Tibial nerve (tissue), 4 donors: ENCODE measurements around the gene MRGPRD. TPM values are rescaled to one million over a fixed set of nuclear protein-coding genes. Genes with fewer than 3 reads are reported as not detected.

Experiments
- DNase-seq, 2 donors: peaks; one replicate each; pipeline ENCODE4 v3.0.0-alpha.2; 2019; ENCODE audit warnings: low spot score in 2 of 2
- H3K27ac ChIP-seq, 4 donors: fragments of 200-600 bp; sonication (generic) in 3 of 4; one replicate each; pipeline ENCODE4 v1.5.1; 2017 to 2019; ENCODE audit warnings: mild to moderate bottlenecking in 1 of 4
- H3K27me3 ChIP-seq, 2 donors: fragments of 200-600 bp; sonication (generic) in 1 of 2; one replicate each; pipeline versions ENCODE4 v1.5.1 to v1.6.0; 2017 to 2019
- H3K36me3 ChIP-seq, 3 donors: fragments of 200-600 bp; sonication (generic); one replicate each; pipeline ENCODE4 v1.5.1; 2018 to 2019
- H3K4me1 ChIP-seq, 4 donors: fragments of 200-600 bp; sonication (generic) in 3 of 4; one replicate each; pipeline ENCODE4 v1.5.1; 2017 to 2019
- H3K4me3 ChIP-seq, 4 donors: fragments of 200-600 bp; sonication (generic) in 3 of 4; one replicate each; pipeline ENCODE4 v1.5.1; 2017 to 2019; ENCODE audit warnings: mild to moderate bottlenecking in 1 of 4, moderate library complexity in 1 of 4
- H3K9me3 ChIP-seq, 4 donors: fragments of 200-600 bp; sonication (generic) in 3 of 4; one replicate each; pipeline ENCODE4 v1.5.1; 2017 to 2019
- CTCF ChIP-seq, 5 experiments: fragments of 200-600 bp in 3 of 5; fragments of 450-650 bp in 2 of 5; sonication (generic) in 3 of 5; IDR thresholded peaks; one replicate each; pipeline ENCODE4 v1.5.1; 2016 to 2019; ENCODE audit warnings: antibody characterized with exemption in 5 of 5, mild to moderate bottlenecking in 3 of 5, moderate library complexity in 2 of 5
- EP300 ChIP-seq, 2 donors: sonication (generic); formaldehyde crosslinking; IDR thresholded peaks; one replicate each; pipeline ENCODE4 v1.6.1; 2017; ENCODE audit warnings: antibody characterized with exemption in 2 of 2, mild to moderate bottlenecking in 1 of 2
- POLR2A ChIP-seq, 2 donors: fragments of 450-650 bp; IDR thresholded peaks; one replicate each; pipeline ENCODE4 v1.6.1; 2017; ENCODE audit warnings: antibody characterized with exemption in 2 of 2, mild to moderate bottlenecking in 2 of 2, moderate library complexity in 2 of 2
- WGBS, 2 donors: methylation state at CpG; one replicate each; pipeline ENCODE4 v1.1.5; 2018; 5-methylcytosine and 5-hydroxymethylcytosine counted together
- total RNA-seq, 4 donors: library from RNA; depleted of rRNA; stranded (reverse); fragments of >200 nt; gene quantifications; one replicate each; pipeline ENCODE4 v1.1.0, GENCODE V29; 2016

MRGPRD gene
- total RNA-seq, 4 donors from 2014 or later, result not detected

- peaks cover 0 to 10% (median 0%) of the 10 kb centered on the region in 3 donors for H3K36me3 ChIP-seq
- no peak for DNase-seq
- H3K4me3 ChIP-seq, result peak overlapping the region; percentile 33 to 60 (median 40)
- no peak for TF ChIP-seq CTCF (IDR thresholded peaks at IDR 0.05)
- no peak for TF ChIP-seq POLR2A (IDR thresholded peaks at IDR 0.05)
- TF ChIP-seq EP300 (IDR thresholded peaks at IDR 0.05), result no peak
- no peaks in the 10 kb centered on the region for H3K27me3 ChIP-seq
- peak overlapping the region; percentile 71 to 95 (median 84) for H3K27ac ChIP-seq
- peaks cover 0 to 82% (median 53%) of the 10 kb centered on the region in 4 donors for H3K4me1 ChIP-seq
- 46 to 48% methylated on average over 8 to 9 of the region's 9 CpGs for WGBS, 2 donors
- no peaks in the 10 kb centered on the region for H3K9me3 ChIP-seq
Observed at GRCh38 chr11:69010361-69010891, 29.6 kb upstream of the MRGPRD start.

- no peaks in the 10 kb centered on the region for H3K27me3 ChIP-seq
- H3K9me3 ChIP-seq, result no peaks in the 10 kb centered on the region
- H3K4me3 ChIP-seq, result peak overlapping the region in 1 of 4 donors; percentile 60
- peak overlapping the region; percentile 71 to 95 (median 84) for H3K27ac ChIP-seq
- H3K36me3 ChIP-seq, result peaks cover 0 to 18% (median 0%) of the 10 kb centered on the region in 3 donors
- TF ChIP-seq EP300 (IDR thresholded peaks at IDR 0.05) (no peak), POLR2A (IDR thresholded peaks at IDR 0.05) (no peak), CTCF (IDR thresholded peaks at IDR 0.05) (no peak)
- peaks cover 0 to 81% (median 53%) of the 10 kb centered on the region in 4 donors for H3K4me1 ChIP-seq
- 66 to 71% methylated on average over 6 to 15 of the region's 16 CpGs for WGBS, 2 donors
- no peak for DNase-seq
Observed at GRCh38 chr11:69009441-69010211, 28.8 kb upstream of the MRGPRD start.

- H3K27ac ChIP-seq, result peak overlapping the region; percentile 71 to 95 (median 84)
- WGBS, 2 donors, result 31 to 35% methylated on average over 15 of the region's 17 CpGs
- no peaks in the 10 kb centered on the region for H3K27me3 ChIP-seq
- peak; percentile 64 to 66 for DNase-seq
- H3K4me1 ChIP-seq, result peaks cover 0 to 75% (median 50%) of the 10 kb centered on the region in 4 donors
- peak in 1 of 2 donors; percentile 19 for TF ChIP-seq POLR2A (IDR thresholded peaks at IDR 0.05)
- peak in 1 of 2 donors; percentile 77 for TF ChIP-seq EP300 (IDR thresholded peaks at IDR 0.05)
- no peak for TF ChIP-seq CTCF (IDR thresholded peaks at IDR 0.05)
- H3K36me3 ChIP-seq, result peaks cover 0 to 26% (median 0%) of the 10 kb centered on the region in 3 donors
- H3K4me3 ChIP-seq, result no peak overlapping the region
- no peaks in the 10 kb centered on the region for H3K9me3 ChIP-seq
Observed at GRCh38 chr11:69008737-69009440, 28.1 kb upstream of the MRGPRD start.

- H3K27me3 ChIP-seq, result no peaks in the 10 kb centered on the region
- 15 to 36% methylated on average over 8 of the region's 8 CpGs for WGBS, 2 donors
- no peak for TF ChIP-seq CTCF (IDR thresholded peaks at IDR 0.05)
- no peak for TF ChIP-seq EP300 (IDR thresholded peaks at IDR 0.05)
- TF ChIP-seq POLR2A (IDR thresholded peaks at IDR 0.05), result no peak
- peak overlapping the region; percentile 71 to 95 (median 84) for H3K27ac ChIP-seq
- no peak overlapping the region for H3K4me3 ChIP-seq
- no peak for DNase-seq
- H3K36me3 ChIP-seq, result peaks cover 0 to 26% (median 0%) of the 10 kb centered on the region in 3 donors
- H3K9me3 ChIP-seq, result no peaks in the 10 kb centered on the region
- H3K4me1 ChIP-seq, result peaks cover 0 to 75% (median 49%) of the 10 kb centered on the region in 4 donors
Observed at GRCh38 chr11:69007975-69008381, 27.2 kb upstream of the MRGPRD start.
